GM12892 (cell line): ENCODE data around the gene TSPEAR.

ENCODE experiments used
- POLR2AphosphoS5 ChIP-seq: IDR thresholded peaks from 2 replicates; pipeline ENCODE4 v1.6.1; 2011; ENCODE audit warnings: low read depth, low read length, control low read depth
- TAF1 ChIP-seq: IDR thresholded peaks from 2 replicates; pipeline ENCODE4 v1.6.1; 2011; ENCODE audit warnings: low read depth, mild to moderate bottlenecking, control low read depth, low read length, borderline replicate concordance

DNA sequence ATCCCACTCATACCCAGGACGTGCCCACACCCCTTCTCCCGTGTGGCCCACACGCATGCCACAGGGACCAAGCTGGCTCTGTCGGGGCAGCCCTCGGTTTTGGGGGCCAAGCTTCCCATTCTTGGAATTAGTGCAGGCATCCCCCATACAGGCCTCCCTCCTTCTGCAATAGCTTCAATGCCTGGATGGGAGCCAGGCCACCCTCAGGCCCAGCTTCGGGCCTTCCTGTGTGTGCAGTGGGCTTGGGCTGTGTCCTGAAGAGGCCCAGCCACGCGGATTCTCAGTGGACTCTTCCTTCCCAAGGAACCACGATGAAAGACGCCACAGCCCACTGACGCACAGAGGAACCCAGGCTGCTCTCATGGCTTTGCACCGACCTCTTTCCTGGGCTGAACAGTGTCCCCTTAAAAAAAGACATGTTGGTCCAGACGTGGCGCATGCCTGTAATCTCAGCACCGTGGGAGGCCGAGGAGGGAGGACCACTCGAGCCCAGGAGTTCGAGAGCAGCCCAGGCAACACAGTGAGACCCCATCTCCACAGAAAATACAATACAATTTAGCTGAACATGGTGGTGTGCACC is 61.8 kb downstream of the TSPEAR start:
- no peak for TF ChIP-seq POLR2AphosphoS5
- no peak for TF ChIP-seq TAF1
